Measurements from ENCODE around the gene MGLL.

DNA sequence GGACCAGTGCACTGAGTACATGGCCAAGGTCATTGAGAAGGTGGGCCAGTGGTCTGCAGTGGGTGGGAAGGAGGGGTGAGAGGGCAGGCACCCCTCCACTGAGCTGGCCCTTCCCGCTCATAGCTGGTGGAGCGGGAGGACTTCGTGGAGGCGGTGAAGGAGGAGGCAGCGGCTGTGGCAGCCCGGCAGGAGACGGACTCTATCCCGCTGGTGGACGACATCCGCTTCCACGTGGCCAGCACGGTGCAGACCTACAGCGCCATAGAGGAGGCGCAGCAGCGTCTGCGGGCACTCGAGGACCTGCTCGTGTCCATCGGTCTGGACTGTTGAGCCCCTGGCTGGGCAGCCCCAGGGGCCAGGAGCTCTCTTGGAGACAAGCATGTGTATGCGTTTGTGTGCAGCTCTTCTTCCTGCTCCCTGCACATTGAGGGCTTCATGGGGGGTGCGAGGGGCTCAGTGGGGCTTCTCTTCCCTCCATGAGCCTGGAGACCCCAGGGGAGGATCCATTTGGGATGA, 142.1 kb downstream of the MGLL start:
- TF ChIP-seq CTCF (IDR thresholded peaks at IDR 0.05) = no peak
- no peak for TF ChIP-seq POLR2A (IDR thresholded peaks at IDR 0.05)
